GM21423 (cell line): ENCODE results near the gene RIMBP2.

Experiments
- ATAC-seq: cut with Tn5 transposase; IDR thresholded peaks from one replicate; pipeline ENCODE4 v1.9.1; 2021; ENCODE audit warnings: mild to moderate bottlenecking, moderate library complexity; ENCODE audit not compliant: unreplicated experiment

Gene RIMBP2

DNA sequence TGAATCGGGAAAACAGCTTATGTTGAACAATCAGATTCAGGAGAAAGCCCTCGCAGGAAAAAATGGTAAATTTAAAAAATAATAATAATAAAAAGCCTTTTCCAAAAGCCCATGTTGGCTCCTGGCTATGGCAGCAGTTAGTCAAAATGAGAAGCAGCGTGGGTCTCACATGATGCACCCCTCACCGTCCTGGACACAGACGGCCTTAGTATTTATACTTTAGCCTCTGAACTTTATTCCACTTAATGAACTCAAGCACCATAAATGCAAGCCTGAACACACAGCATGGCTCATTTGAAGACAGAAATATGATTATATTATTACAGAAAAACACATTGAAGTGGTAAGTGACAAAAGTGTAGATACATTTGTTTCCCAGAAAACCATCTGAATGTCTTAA, 160.9 kb downstream of the RIMBP2 start:
- no peak for ATAC-seq

DNA sequence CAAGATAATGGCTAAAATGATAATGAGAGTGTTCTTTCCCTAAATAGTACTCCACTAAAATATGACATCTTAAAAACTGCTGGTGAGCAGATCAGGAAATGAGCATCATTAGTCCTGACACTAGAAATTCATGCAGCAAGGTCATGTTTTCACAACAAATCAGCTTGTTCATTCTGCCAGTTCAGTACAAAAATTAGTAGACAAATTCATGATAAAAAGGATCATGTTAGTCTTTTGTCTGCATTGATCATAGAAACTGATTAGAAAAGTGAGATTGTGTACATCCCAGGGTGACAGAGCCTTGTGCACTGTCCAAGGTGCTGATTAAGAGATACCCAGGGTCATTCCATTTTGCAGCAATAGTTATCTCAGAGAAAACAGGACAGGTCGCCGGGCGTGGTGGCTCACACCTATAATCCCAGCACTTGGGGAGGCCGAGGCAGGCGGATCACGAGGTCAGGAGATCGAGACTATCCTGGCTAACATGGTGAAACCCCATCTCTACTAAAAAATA, 163.6 kb downstream of the RIMBP2 start:
- ATAC-seq: no peak

DNA sequence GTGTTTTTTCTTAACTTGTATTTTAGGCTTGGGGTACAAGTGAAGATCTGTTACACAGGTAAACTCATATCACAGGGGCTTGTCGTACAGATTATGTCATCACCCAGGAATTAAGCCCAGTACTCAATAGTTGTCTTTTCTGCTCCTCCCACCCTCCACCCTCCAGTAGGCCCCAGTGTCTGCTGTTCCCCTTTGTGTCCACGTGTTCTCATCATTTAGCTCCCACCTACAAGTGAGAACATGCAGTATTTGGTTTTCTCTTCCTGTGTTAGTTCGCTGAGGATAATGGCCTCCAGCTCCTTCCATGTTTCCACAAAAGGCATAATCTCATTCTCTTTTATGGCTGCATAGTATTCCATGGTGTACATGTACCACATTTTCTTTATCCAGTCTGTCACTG, 166.7 kb downstream of the RIMBP2 start:
- no peak for ATAC-seq

DNA sequence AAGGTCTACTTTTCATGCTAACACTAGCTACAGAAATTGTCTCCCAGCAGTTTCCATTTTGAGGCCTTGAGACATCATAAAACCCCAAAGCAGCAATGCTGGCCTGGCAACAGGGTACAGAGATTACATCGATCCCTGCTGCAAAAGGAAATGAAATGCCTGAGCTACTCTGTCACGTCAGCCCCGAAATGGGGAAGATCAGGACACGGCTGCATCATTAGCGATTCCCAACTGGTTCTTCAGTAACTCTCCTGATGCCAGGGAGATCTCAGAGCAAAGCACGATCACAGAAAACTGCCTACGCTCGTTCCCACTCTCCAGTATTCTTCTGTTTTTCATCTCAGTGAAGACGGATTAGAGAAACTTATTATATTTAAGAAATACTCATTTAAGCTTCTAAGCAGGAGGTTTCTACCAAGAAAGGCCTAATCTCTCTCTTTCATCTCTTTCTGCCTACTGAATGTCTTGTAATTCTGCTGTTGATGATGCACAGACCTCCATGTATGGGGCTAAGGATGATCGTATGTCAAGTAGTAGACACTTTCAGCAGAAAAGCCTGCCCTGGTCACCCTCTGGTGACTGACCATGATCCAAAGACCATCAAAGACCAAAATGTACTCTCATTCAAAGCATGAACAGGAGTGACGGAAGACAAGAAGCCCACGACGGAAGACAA, 168.5 kb downstream of the RIMBP2 start:
- no peak for ATAC-seq

DNA sequence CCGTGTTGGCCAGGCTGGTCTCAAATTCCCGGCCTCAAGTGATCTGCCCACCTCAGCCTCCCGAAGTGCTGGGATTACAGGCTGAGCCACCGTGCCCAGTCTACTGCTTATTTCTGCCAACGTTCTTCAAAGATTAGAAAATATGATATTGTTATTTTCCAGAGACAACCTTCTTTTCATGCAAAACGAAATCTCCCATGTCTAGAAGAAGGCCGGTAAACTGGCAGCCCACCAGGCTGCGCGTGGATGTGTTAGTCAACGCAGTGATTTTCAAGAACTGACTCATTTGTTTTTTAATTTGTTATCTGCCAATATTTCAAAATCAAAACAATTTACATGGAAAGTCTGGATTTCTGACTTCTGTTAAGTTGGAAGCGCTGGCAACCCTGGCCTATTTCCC, 169.6 kb downstream of the RIMBP2 start:
- ATAC-seq: no peak

DNA sequence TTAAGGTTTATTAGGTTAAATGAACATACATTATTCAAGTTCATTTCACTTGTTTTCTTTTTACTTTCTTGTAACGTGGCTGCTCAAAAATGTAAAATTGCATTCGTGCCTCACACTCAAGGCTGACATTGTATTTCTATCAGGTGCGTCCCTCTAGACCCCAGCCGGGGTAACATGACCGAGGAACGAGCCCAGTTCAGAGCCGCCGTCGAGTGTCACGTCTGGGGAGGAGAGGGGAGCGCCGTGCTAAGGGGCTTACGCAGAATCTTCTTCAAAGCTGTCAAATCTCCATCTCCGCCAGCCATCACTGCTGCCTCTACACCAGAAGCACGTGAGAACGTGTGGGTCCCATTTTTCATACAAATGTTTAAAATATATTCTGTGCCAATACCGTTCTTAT, 170.6 kb downstream of the RIMBP2 start:
- ATAC-seq: no peak

DNA sequence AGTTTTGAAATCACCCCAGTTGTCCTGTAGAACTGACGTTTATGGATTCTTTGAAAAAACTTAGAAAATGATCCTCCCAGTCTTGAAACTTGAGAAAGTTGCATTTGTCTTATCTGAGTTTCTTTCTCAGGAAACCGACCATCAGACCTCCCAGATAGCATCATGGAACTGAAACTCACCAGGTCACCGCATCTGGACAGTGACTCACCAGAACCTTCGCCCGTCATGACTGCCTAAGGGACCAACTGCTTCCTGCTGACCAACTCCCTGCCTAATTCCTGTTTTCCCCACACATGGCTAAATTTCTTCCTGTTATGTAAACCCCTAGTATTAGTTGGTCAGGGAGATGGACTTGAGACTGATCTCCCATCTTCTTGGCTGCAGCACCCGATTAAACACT, 175.7 kb downstream of the RIMBP2 start:
- ATAC-seq: no peak

DNA sequence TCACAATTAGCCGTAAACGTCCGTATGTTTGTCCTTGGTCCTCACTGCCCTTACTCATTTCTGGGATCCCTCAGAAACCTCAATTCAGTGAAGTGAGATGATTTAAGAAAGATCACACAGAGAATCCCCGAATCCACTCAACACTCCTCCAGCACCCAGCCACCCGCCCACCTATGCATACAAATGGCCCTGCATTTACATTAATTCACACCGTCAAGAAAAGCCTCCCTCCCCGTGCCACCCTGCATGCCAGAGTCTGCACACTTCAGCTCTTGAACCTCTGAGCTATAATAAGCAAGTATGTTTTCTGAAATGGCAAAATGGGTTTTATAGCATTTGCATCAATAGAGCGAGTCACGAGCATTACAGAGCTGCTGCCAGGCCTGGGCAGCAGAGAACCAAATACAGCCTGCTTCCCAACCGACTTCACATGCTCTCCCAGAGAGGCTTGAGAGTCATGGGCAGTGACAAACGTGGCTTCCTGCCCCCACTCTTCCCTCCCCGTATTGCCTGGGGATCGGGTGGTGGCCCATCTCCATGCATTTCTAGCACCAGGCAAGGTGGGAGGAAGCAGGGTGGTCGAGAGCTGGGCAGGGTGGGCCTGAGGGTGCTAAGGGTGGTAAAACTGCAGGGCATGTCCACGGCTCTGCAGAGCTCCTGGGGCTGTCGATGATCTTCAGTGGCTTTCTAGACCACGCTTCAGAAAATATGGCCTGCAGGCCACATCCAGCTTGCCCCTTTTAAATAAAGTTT, 177.6 kb downstream of the RIMBP2 start:
- no peak for ATAC-seq

DNA sequence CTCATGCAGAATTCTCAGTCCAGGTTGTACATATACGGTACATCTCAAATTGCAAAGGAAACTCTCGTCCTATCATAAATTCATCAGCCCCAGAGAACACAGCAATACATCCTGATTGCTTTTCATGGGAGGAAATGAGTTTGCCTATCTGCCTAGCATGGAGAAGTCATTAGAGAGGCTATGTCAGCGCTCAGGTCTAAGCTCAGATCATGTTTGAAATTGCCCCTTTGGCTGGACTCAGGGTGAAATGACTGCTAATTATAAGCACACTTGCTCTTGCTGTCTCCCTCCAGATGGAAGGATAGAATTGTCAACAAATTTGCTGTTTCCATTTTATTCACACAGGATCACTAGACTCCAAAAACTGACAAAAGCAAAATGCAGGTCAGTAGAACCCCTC, 178.4 kb downstream of the RIMBP2 start:
- ATAC-seq: no peak

DNA sequence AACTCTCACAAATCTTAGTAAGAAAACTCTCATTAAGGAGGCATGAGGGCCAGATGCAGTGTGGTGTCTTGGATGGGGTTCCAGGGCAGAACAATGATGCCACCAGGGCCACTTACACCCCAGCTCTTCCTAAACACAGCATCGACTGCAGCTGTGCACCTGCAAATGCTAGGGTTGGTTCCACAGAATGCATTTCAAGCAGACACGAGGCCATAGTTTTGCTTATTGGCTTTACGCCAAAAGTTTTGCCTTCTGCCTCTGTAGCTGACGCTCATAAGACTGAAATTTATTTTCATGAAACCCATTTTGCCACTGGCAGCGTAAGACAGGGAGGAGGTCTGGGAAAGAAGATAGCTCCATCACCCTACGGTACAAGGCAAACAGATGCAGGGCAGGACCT, 179.0 kb downstream of the RIMBP2 start:
- no peak for ATAC-seq

DNA sequence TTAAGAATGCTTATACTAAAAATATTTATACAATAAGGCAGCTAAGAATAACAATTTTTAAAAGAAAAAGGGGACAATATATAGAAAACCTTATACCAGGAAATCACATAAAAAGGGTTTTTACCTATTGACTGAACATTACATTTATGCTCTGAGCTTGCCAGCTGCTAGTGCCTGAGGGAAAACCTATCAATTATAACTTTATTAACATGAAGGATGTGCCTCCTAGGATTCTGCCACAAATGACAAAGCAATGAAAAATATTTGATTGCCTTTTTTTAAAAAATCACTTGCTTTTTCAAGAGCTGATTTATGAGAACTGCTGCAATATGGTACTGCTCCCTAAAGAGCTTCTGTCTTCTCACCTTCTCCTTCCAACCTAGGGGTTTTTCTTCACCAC, 185.7 kb downstream of the RIMBP2 start:
- no peak for ATAC-seq

DNA sequence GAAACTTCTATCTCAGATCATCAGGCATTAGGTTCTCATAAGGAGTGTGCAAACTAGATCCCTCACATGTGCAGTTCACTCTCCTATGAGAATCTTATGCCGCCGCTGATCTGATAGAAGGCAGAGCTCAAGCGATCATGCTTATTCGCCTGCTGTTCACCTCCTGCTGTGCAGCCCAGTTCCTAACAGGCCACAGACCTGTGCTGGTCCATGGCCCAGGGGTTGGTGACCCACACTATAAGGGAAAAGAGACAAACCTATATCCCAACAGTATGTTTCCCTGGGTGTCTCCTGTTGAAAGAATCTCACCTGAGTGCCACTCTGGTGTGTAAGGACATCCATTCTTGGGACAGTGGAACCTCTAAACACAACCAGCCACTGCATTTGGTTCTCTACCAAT, 186.3 kb downstream of the RIMBP2 start:
- ATAC-seq: no peak

DNA sequence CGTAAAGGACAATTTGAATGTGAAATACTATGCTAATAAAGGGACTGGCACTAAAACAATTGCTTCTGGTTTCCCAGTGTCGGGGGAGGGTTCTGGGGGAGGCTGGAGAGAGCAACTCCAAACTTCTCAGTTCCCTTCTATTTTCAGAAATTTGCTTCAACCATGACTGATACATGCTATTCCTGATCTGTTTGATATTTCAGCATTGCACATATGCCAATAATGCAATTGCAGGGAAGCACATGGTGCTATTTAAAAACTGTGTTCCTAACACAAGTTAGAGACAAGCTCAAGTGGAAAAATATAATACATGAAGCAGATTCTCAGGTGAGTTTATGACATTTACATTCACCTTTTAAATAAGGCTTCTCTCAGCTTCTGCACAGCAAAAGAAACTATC, 188.9 kb downstream of the RIMBP2 start:
- ATAC-seq: no peak

DNA sequence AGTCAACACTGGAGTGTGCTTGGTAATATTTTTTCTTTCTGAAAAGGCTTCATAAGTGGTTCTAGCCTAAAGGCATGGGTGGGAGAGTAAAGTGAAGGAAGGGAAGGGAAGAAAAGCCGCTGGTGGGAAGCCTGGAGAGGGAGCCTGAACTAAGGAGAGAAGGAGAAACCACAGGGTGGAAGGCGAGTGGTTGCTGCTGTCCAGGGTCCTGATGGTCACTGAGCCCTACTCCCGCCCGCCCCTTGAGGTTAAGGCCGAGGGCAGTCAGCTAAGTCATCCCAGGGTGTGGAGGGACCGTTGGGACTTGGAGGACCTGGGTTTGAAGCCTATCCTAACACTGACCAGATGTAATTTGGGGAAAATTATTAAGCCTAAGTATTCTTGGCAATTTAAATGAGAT, 189.3 kb downstream of the RIMBP2 start:
- ATAC-seq: no peak

DNA sequence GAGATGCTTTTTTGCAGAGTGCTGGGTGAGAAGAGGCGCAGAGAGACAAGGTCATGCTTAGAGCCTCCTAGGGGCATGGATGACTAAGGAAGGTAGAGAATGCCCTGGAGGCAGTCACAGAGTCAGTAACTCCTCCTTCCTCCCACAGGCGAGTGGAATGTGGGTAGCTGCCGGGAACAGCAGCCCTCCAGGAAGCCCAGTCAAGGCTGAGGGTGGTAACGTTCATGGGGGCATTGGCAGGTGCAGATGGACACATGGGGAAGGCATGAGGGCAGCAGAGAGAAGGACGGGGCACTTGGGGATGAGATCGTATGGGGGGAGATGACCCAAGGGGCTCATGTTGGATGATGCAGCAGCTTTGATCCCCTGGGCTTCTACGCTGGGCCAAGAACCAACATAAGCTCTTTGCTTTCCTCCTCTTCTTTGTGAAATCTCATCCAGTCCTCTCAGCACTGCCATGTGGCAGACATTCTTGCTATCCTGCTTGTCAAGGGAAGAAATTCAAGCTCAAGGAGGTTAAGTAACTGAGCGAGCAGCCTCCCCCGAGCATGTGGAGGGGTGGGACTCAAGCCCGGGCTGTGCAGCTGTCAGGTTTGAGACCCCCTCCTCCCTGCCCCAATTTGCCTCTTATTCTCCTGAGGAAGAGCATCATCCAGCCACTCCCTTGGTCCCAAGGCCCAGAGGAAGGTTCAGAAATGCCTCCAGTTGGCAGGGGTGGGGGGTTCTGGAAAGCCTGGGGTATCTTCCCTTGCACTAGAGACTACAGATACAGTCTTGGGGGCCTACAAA, 190.5 kb downstream of the RIMBP2 start:
- no peak for ATAC-seq

DNA sequence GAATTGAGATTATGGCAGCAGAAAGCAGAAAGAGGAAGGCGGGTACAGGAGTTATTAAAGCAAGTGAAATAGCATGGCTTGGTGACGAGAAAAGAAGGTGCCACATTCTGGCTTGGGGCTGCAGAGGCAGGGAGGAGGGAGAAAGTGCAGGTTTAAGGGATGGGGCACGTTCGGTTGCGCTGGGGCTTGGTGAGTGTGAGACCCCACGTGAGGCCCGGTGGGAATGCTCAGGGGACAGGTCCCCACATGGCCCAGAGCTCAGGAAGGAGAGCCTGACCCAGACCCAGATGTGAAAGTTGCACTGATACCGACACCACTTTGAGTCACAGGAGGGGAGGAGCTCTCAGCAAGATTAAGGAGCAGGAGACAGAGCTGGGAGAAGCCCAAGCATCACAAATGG, 191.3 kb downstream of the RIMBP2 start:
- no peak for ATAC-seq

DNA sequence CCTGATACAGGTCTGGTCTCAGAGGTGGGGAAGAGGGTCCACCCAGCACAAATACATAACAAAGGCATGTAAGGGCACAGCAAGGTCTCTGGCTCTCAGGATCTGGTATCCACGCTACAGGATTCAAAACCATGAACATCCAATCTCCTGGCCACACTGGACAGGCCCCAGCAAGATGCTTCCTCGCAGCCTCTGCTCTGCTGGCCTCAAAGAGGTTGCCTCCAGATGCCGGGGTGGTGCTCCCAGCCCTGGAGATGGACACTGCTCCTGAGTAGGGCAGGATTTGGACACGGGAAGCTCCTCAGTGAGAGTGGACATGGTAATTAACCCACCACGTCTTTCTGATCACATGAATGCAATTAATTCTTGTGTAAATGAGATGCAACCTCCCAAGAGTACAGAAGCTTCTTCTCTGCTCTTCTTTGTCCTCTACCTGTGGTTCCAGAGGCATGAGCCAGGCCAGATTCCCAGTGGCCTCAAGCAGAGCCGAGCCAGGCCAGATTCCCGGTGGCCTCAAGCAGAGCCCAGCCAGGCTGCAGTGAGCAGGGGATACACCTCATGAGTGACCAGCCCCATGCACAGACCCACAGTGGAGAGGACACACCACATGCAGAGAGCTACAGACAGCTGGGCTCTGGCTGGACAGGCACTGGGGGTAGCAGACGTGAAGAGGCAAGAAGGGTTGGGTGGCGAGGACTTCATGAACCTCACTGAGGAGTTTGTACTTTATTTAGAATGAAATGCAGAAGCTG, 192.1 kb downstream of the RIMBP2 start:
- ATAC-seq: no peak

DNA sequence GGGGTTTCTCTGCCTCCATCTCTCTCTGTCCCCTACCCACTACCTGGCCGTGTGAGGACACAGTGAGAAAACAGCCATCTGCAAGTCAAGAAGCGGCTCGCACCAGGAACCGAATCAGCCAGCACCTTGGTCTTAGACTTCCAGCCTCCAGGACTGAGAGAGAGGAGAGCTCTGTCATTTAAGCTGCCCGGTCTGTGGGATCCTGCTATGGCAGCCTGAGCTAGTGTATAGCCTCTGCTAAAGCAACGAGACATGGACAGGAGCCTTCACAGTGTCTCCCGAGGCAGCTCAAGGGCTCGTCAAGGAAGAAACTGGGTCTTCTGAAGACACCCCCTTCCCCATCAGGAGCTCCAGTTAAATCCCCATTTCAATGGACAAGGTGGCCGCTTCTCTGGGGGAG, 192.9 kb downstream of the RIMBP2 start:
- no peak for ATAC-seq

DNA sequence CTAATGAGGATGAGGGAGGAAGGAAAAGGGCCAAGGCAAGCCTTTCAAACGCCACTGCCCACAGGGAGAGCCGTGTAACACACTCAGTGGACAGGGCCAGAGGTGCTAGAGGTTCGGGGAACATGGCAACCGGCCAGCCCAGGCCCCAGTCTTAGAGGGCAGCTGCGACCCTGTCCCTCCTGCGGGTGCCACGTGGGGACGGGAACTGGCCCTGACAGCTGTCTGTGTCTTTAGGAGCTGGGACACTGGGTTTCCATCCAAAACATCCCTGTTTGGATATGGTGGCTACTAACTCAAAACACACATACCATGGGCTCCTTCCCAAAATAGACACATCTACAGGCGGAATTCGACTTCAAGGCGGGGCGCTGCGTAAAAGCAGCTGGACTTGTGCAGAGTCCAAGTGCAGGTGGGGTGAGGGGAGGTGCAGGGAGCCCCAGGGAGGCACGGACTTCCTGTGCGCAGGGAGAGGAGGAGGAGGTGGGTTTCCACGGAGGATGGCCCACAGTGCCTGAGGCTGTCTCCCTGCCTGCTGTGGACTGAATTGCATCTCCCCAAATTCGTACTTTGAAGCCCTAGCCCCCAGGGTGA, 193.8 kb downstream of the RIMBP2 start:
- no peak for ATAC-seq

DNA sequence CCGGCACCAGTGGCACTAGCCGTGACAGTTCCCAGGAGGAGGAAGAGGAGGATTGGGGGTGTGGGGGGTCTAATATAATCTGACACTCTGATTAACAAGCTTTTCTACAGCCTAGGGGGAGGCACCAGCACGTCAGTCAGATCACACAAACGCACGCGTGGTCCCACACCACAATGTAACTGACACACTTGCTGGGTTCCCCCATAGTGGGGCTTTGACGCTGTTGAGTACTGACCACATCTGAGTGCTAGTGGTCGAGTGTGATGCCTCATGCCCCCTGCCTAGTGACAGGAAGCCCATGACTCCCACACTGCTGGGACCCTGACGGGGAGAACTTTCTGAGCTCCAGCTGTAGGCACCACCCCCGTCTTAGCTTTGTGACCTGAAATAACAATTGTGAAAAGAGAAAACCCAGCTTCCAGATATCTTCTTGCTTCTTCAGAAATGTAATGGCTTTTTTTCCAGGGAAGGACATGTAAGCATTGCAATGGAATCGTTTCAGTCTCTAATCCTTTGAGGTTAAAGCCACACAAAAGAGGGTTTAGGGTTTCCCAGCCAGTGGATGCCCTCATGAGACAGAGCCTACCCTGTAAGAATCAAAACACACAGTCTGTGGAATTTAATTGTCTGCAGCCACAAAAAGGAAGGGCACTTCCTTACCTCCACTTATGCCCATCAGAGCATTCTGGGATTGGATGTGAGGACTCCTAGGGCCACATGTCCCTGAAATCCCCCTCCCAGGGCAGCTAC, 194.5 kb downstream of the RIMBP2 start:
- no peak for ATAC-seq
